HepG2 (cell line): ENCODE results near the gene SPAG9. TPM values are rescaled to one million over a fixed set of nuclear protein-coding genes. Genes with fewer than 3 reads are reported as not detected.
A peak's percentile ranks its signal among the peaks of the same experiment; 100 is the strongest.

ENCODE experiments used
- BRD4 ChIP-seq: sonication (generic); formaldehyde crosslinking; IDR thresholded peaks from 2 replicates; pipeline ENCODE4 v1.4.0; 2020; ENCODE audit warnings: missing genetic modification reagents
- EZH2 ChIP-seq: conservative IDR thresholded peaks from 2 replicates; pipeline ENCODE4 v1.6.1; 2012; ENCODE audit warnings: mild to moderate bottlenecking, low read depth, low read length, moderate library complexity
- HMGA1 ChIP-seq: sonication (generic); formaldehyde crosslinking; conservative IDR thresholded peaks from 2 replicates; pipeline ENCODE4 v1.4.0; 2020; ENCODE audit warnings: missing genetic modification reagents
- KDM6A ChIP-seq: IDR thresholded peaks from 2 replicates; pipeline ENCODE4 v1.6.1; 2016; ENCODE audit warnings: low read depth
- KLF16 ChIP-seq, 2 experiments: sonication (generic) in 1 of 2; formaldehyde crosslinking in 1 of 2; IDR thresholded peaks; 2 replicates each; pipeline versions ENCODE4 v1.6.1 to v1.8.0; 2016 to 2023; ENCODE audit warnings: missing genetic modification reagents in 2 of 2, missing compliant biosample characterization in 1 of 2
- MAZ ChIP-seq, 2 experiments: sonication (generic) in 1 of 2; formaldehyde crosslinking in 1 of 2; IDR thresholded peaks; 2 replicates each; pipeline versions ENCODE4 v1.5.0 to v1.6.1; 2012 to 2020; ENCODE audit warnings: low read depth in 2 of 2, mild to moderate bottlenecking in 2 of 2, borderline replicate concordance in 1 of 2, improper control_type of control experiment in 1 of 2, low read length in 1 of 2, missing genetic modification reagents in 1 of 2, moderate library complexity in 1 of 2
- TGIF2 ChIP-seq: IDR thresholded peaks from 2 replicates; pipeline ENCODE4 v1.6.1; 2016; ENCODE audit warnings: control low read depth, missing compliant biosample characterization
- ZMYM3 ChIP-seq: sonication (generic); formaldehyde crosslinking; IDR thresholded peaks from 2 replicates; pipeline ENCODE4 v1.5.1; 2020; ENCODE audit warnings: mild to moderate bottlenecking, missing genetic modification reagents
- ZNF274 ChIP-seq: sonication (generic); formaldehyde crosslinking; IDR thresholded peaks from 2 replicates; pipeline ENCODE4 v1.5.1; 2020; ENCODE audit warnings: mild to moderate bottlenecking, missing genetic modification reagents
- ZNF543 ChIP-seq: sonication (generic); formaldehyde crosslinking; IDR thresholded peaks from 2 replicates; pipeline ENCODE4 v1.4.0; 2020; ENCODE audit warnings: mild to moderate bottlenecking, missing genetic modification reagents
- ZNF607 ChIP-seq: sonication (generic); formaldehyde crosslinking; IDR thresholded peaks from 2 replicates; pipeline ENCODE4 v1.5.1; 2020; ENCODE audit warnings: missing genetic modification reagents, mild to moderate bottlenecking, borderline replicate concordance
- polyA plus RNA-seq, 8 experiments: library from polyadenylated mRNA; depleted of rRNA in 3 of 8; stranded (reverse) in 7 of 8; unstranded in 1 of 8; fragments of >200 nt; fragmentation: Illumina TruSeq in 4 of 8; extraction: Trizol in 4 of 8; gene quantifications; 2 replicates each; pipeline versions ENCODE4 v1.2.1 to v1.2.3, GENCODE V29; 2011 to 2016; ENCODE audit warnings: low read depth in 4 of 8, missing spikeins in 1 of 8, mixed read lengths in 1 of 8; ENCODE audit not compliant: insufficient read depth in 1 of 8
- total RNA-seq, 5 experiments: library from RNA; depleted of rRNA; stranded (reverse); fragments of >200 nt; fragmentation: Illumina TruSeq; extraction: Trizol; gene quantifications; 2 replicates each; pipeline ENCODE4 v1.2.3, GENCODE V29; 2016; ENCODE audit warnings: low read depth in 1 of 5
- TF ChIP-seq, protein P1 (sequence below): sonication (generic); formaldehyde crosslinking; IDR thresholded peaks from 2 replicates; pipeline ENCODE4 v1.4.0; 2020; ENCODE audit warnings: missing genetic modification reagents
- TF ChIP-seq, protein P2 (sequence below): sonication (generic); formaldehyde crosslinking; IDR thresholded peaks from 2 replicates; pipeline ENCODE4 v1.5.0; 2020; ENCODE audit warnings: missing genetic modification reagents
- TF ChIP-seq, protein P3 (sequence below): sonication (generic); formaldehyde crosslinking; conservative IDR thresholded peaks from 2 replicates; pipeline ENCODE4 v1.4.0; 2020; ENCODE audit warnings: missing genetic modification reagents
- TF ChIP-seq, protein P4 (sequence below): sonication (generic); formaldehyde crosslinking; conservative IDR thresholded peaks from 2 replicates; pipeline ENCODE4 v1.4.0; 2020; ENCODE audit warnings: mild to moderate bottlenecking, missing genetic modification reagents, moderate library complexity
- TF ChIP-seq, protein P5 (sequence below): sonication (generic); formaldehyde crosslinking; IDR thresholded peaks from 2 replicates; pipeline ENCODE4 v1.4.0; 2020; ENCODE audit warnings: missing genetic modification reagents

Gene SPAG9
- total and polyA plus RNA-seq, 2 of the 13 experiments (the other 11 are each of a cell fraction or from before 2014, with no cell fraction given), result 43.2 to 78.6 TPM

DNA sequence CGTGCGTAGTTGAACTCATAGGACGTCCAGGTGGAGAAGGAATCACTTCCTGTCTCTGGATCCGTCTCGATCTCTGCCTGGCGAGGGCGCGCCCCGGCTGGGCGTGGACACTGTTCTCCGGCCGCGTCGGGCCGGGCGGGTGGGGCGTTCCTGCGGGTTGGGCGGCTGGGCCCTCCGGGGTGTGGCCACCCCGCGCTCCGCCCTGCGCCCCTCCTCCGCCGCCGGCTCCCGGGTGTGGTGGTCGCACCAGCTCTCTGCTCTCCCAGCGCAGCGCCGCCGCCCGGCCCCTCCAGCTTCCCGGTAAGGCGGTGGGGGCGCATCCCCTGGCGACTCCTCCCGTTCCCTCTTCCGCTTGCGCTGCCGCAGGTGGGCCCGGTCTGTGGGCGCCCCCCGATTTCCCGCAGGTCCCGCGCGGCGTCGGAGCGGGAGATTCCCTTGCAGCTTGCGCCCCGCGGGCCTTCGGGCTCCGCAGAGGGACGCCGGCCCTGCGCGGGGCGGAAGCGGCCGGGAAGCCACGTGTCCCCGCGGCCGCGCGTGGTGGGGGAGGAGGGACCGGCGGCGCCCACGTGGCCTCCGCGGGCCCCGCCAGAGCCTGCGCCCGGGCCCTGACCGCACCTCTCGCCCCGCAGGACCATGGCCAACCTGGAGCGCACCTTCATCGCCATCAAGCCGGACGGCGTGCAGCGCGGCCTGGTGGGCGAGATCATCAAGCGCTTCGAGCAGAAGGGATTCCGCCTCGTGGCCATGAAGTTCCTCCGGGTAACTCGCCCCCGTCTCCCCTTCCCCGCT lies 45.7 kb upstream of the SPAG9 start, which contains the start of gene NME2 (continued):
- TF ChIP-seq, protein P1, sequence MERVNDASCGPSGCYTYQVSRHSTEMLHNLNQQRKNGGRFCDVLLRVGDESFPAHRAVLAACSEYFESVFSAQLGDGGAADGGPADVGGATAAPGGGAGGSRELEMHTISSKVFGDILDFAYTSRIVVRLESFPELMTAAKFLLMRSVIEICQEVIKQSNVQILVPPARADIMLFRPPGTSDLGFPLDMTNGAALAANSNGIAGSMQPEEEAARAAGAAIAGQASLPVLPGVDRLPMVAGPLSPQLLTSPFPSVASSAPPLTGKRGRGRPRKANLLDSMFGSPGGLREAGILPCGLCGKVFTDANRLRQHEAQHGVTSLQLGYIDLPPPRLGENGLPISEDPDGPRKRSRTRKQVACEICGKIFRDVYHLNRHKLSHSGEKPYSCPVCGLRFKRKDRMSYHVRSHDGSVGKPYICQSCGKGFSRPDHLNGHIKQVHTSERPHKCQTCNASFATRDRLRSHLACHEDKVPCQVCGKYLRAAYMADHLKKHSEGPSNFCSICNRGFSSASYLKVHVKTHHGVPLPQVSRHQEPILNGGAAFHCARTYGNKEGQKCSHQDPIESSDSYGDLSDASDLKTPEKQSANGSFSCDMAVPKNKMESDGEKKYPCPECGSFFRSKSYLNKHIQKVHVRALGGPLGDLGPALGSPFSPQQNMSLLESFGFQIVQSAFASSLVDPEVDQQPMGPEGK (CRISPR knock-in tag), result peak; percentile 89
- TF ChIP-seq, protein P2, sequence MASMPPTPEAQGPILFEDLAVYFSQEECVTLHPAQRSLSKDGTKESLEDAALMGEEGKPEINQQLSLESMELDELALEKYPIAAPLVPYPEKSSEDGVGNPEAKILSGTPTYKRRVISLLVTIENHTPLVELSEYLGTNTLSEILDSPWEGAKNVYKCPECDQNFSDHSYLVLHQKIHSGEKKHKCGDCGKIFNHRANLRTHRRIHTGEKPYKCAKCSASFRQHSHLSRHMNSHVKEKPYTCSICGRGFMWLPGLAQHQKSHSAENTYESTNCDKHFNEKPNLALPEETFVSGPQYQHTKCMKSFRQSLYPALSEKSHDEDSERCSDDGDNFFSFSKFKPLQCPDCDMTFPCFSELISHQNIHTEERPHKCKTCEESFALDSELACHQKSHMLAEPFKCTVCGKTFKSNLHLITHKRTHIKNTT (CRISPR knock-in tag), result no peak
- TF ChIP-seq, protein P3, sequence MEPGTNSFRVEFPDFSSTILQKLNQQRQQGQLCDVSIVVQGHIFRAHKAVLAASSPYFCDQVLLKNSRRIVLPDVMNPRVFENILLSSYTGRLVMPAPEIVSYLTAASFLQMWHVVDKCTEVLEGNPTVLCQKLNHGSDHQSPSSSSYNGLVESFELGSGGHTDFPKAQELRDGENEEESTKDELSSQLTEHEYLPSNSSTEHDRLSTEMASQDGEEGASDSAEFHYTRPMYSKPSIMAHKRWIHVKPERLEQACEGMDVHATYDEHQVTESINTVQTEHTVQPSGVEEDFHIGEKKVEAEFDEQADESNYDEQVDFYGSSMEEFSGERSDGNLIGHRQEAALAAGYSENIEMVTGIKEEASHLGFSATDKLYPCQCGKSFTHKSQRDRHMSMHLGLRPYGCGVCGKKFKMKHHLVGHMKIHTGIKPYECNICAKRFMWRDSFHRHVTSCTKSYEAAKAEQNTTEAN (CRISPR knock-in tag), result peak; percentile 52
- TF ChIP-seq KLF16 (CRISPR knock-in tag; IDR thresholded peaks at IDR 0.05) (peak in 1 of 2 experiments; percentile 73; a peak in 2 of 4 replicates), HMGA1 (no peak), MAZ (IDR thresholded peaks at IDR 0.05; ENCODE audit: borderline replicate concordance, low read depth, low read length) (peak; percentile 30; the same call in 1 of the 2 replicates), MAZ (CRISPR knock-in tag; IDR thresholded peaks at IDR 0.05; ENCODE audit: low read depth) (peak; percentile 94), ZMYM3 (CRISPR knock-in tag) (no peak), KDM6A (CRISPR knock-in tag) (0 out of 2 replicates have a peak, but pooled peaks have one; percentile 12), ZNF543 (CRISPR knock-in tag) (0 out of 2 replicates have a peak, but pooled peaks have one; percentile 63), ZNF607 (CRISPR knock-in tag) (0 out of 2 replicates have a peak, but pooled peaks have one; percentile 8), EZH2 (no peak), TGIF2 (CRISPR knock-in tag) (no peak; the same call in 1 of the 2 replicates), ZNF274 (CRISPR knock-in tag) (peak; percentile 34; the same call in 1 of the 2 replicates), BRD4 (CRISPR knock-in tag) (peak; percentile 12; the same call in 1 of the 2 replicates)
- TF ChIP-seq, protein P4, sequence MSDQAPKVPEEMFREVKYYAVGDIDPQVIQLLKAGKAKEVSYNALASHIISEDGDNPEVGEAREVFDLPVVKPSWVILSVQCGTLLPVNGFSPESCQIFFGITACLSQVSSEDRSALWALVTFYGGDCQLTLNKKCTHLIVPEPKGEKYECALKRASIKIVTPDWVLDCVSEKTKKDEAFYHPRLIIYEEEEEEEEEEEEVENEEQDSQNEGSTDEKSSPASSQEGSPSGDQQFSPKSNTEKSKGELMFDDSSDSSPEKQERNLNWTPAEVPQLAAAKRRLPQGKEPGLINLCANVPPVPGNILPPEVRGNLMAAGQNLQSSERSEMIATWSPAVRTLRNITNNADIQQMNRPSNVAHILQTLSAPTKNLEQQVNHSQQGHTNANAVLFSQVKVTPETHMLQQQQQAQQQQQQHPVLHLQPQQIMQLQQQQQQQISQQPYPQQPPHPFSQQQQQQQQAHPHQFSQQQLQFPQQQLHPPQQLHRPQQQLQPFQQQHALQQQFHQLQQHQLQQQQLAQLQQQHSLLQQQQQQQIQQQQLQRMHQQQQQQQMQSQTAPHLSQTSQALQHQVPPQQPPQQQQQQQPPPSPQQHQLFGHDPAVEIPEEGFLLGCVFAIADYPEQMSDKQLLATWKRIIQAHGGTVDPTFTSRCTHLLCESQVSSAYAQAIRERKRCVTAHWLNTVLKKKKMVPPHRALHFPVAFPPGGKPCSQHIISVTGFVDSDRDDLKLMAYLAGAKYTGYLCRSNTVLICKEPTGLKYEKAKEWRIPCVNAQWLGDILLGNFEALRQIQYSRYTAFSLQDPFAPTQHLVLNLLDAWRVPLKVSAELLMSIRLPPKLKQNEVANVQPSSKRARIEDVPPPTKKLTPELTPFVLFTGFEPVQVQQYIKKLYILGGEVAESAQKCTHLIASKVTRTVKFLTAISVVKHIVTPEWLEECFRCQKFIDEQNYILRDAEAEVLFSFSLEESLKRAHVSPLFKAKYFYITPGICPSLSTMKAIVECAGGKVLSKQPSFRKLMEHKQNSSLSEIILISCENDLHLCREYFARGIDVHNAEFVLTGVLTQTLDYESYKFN (CRISPR knock-in tag), result no peak; the same call in 1 of the 2 replicates
- TF ChIP-seq, protein P5, sequence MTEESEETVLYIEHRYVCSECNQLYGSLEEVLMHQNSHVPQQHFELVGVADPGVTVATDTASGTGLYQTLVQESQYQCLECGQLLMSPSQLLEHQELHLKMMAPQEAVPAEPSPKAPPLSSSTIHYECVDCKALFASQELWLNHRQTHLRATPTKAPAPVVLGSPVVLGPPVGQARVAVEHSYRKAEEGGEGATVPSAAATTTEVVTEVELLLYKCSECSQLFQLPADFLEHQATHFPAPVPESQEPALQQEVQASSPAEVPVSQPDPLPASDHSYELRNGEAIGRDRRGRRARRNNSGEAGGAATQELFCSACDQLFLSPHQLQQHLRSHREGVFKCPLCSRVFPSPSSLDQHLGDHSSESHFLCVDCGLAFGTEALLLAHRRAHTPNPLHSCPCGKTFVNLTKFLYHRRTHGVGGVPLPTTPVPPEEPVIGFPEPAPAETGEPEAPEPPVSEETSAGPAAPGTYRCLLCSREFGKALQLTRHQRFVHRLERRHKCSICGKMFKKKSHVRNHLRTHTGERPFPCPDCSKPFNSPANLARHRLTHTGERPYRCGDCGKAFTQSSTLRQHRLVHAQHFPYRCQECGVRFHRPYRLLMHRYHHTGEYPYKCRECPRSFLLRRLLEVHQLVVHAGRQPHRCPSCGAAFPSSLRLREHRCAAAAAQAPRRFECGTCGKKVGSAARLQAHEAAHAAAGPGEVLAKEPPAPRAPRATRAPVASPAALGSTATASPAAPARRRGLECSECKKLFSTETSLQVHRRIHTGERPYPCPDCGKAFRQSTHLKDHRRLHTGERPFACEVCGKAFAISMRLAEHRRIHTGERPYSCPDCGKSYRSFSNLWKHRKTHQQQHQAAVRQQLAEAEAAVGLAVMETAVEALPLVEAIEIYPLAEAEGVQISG (CRISPR knock-in tag), result peak; percentile 83
